ENCODE data around the gene VAV2.

- no peak for TF ChIP-seq CTCF (IDR thresholded peaks at IDR 0.05)
- TF ChIP-seq POLR2A (IDR thresholded peaks at IDR 0.05), result no peak
These were observed 200.1 kb downstream of the VAV2 start for GRCh38 chr9:133791735-133792649.

Data from breast epithelium (tissue), 3 donors.